ENCODE measurements around the gene ZBED2.
"Not testable (repeated sequence)": the region's sequence is repeated elsewhere in the genome, so short reads cannot be mapped to it uniquely, and the experiment has no call there.

The ZBED2 gene, protein sequence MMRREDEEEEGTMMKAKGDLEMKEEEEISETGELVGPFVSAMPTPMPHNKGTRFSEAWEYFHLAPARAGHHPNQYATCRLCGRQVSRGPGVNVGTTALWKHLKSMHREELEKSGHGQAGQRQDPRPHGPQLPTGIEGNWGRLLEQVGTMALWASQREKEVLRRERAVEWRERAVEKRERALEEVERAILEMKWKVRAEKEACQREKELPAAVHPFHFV

DNA sequence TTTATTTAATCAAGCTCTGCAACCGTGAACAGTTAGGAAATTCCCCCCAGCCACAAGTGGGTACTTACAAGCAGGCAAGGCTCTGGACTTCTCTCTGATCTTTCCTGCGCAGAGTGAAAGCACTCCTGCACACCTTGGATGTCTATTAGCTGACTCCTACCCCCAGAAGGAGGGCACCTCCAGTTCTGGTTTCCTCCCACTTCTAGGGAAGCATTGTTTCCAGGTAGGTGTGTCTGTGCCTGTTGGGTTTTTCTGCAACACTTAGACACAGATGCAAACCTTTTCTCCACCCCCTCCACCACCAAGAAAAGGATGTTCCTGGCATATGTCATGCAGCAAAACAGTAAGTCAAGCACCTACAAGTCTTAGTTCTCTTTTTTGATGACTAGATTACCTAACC, at the start of gene ZBED2:
ZBED2 (minus strand) TSS at position 115 of the 400 bp plus-strand sequence. CDS start 1,145 bp downstream, outside the sequence.
- DNase-seq, result no peak

DNA sequence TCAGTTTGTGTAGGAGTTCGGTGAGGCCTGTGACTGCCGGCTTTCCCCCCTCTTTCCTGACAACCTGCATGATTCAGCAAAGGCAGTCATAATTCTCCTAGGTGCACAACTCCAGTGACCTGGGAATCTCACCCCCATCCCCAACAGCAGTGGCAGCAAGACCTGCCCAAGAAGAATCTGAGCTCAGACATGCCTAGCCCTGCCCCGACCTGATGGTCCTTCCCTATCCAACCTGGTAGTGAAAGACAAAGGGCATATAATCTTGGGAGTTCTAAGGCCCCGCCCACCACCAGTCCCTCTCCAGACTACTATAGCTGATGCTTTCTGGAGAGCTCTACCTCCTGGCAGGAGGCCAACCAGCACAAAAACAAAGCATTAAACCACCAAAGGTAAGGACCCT, 44.2 kb upstream of the ZBED2 start:
- no peak for DNase-seq

DNA sequence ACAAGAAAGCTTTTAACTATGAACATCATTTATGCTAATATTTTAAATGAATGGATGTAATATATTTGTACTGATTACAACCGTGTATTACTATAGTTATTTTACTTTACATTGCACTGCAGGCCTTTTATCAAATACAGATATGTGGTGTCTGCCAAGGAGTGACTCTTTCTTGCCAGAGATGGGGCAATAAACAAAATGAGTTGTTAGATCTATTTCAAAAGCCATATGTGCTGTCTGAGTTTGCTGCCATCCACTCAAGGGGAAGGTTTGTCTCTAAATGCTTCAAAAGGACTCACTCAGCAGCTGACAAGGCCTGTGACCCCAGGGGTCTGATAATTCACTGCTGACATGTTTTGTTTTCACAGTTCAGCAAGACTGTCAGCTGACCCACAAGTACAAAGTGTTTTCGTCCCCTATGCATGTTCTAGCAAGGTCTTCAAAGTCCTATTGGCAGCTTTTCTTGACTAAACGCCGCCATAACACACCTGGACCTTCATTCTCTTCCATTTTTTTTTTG, 41.3 kb upstream of the ZBED2 start:
- DNase-seq, result no peak

DNA sequence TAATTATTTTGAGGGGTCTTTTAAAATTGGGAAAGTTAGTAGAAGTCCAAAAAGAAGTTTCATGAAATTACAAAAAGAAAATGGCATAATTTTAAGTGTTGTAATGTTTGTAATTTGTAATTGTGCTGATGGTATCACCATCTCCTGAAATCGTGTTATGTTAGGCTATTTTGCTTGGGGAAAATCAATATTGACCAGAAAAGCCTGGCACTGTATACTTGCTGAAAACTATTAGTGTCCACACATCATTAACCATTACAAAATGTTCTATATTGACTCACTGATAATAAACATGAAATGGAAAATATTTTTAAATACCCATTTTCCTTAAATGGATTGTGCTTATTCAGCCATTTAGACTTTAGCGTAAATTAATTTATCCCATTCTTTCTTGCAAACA, 40.3 kb upstream of the ZBED2 start:
- no peak for DNase-seq

DNA sequence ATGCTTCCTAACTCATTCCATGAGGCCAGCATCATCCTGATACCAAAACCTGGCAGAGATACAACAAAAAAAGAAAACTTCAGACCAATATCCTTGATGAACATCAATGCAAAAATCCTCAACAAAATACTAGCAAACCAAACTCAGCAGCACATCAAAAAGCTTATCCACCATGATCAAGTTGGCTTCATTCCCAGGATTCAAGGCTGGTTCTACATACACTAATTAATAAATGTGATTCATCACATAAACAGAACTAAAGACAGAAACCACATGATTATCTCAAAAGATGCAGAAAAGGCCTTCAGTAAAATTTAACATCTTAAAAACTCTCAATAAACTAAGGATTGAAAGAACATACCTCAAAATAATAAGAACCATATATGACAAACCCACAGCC, 35.5 kb upstream of the ZBED2 start:
- DNase-seq, result not testable (repeated sequence)

DNA sequence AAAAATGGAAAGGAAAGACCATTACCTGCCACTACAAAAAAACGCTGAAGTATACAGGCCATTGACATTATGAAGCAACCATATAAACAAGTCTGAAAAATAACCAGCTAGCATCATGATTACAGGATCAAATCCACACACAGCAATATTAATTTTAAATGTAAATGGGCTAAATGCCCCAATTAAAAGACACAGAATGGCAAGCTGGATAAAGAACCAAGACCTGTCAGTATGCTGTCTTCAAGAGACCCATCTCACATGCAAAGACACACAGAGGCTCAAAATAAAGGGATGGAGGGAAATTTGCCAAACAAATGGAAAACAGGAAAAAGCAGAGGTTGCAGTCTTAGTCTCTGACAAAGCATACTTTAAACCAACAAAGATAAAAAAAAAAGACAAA, 33.9 kb upstream of the ZBED2 start:
- not testable (repeated sequence) for DNase-seq

DNA sequence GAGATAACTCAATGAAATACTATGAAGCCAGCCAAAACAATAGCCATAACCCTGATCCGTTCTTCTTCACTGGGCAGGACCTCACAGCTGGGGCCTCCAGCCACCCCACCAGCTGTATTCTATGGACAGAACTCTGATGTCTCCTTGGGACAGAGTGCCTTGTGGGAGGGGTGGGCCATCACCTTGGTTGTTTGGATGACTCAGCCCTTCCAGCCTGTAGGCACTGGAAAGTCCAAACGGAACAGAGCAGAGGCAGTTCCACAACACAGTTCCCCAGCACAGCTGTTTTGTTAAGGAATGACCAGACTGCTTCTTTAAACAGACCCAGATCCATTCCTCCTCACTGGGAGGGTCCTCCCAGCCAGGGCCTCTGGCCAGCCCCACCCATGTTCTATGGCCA, 31.9 kb upstream of the ZBED2 start:
- no peak for DNase-seq

DNA sequence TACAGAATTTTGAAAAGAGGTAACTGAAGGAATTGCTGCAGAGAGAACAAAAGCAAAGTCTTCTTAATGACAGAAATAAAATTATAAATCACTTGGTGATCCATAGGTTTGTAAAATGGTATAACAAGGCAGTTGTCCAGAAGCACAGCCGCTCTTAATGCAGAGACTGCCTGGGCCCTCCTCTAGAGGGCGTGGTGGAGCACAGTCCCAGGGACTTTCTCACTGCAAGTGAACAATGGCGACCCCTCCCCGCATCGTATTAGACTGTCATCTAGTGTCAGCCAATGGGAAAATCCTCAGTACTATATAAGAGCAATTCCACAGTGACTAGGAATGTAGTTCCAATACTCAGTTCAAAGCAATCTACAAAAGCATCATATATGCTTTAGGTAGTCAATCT, 26.4 kb upstream of the ZBED2 start:
- DNase-seq, result no peak

DNA sequence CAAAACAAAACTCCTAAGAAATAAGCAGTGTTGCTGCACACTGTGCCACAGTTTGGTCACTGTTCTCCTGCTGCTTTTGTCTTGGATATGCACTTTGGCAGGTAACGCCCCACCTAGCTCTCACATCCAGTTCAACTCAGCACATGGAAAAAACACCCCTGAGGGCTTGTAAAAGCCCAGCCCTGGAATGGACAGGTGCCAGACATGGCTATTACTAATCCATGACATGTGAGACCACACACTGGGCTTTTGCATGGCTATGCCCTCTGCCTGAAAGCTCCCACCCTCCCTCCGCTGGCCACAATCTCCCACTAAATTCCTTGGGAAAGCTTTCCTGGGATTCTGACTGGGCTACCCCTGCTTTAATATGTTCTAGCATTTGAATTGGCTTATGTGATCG, 24.7 kb upstream of the ZBED2 start:
- no peak for DNase-seq

DNA sequence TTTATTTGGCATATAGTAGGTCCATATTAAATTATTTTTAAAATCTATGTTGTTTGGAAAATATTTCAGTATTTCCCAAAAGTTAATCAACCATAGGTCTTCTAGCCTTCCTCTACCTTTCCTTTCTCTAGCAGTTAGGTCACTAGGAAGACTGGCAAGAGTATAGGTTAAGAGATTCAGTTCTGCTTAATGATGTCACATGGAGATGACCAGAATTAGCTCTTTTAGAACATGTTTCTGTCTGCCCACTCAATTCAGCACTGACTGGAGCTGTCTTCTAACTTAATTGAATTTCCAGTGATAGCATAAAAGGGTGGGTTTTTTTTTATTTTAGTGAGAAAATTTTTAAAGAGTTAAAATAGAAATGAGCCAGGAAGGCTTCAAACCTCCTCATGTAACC, 23.8 kb upstream of the ZBED2 start:
- no peak for DNase-seq

DNA sequence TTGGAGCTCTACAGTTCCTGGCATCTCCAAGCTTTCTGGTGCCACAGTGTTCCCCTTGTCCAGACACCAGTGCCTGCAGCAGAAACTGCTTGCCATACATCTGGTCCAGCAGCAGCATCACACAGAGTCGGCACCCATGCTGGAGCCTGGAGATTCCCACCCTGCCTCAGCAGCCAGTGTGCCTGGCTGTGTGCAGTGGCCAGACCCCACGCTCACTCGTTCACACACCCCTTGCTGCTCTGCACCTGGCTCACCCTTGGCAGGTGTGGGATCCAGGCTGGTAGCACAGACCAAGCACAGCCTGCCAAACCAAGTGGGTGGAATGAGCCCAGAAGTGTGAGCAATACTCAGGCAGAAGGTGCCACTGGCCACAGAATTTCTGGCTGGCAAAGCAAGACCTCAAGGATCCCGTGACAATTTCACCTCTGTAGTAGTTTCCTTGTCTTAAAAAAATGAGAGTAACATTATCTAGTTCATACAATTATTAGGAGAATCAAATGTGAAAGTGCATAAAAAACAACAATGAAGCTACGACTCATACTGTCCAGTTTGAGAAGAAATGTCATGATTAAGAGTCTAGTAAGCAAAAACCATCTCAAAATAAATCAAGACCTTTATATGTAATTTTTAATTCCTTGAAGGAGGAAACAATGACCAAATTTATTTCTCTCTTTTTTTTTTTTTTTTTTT, 22.9 kb upstream of the ZBED2 start:
- no peak for DNase-seq

DNA sequence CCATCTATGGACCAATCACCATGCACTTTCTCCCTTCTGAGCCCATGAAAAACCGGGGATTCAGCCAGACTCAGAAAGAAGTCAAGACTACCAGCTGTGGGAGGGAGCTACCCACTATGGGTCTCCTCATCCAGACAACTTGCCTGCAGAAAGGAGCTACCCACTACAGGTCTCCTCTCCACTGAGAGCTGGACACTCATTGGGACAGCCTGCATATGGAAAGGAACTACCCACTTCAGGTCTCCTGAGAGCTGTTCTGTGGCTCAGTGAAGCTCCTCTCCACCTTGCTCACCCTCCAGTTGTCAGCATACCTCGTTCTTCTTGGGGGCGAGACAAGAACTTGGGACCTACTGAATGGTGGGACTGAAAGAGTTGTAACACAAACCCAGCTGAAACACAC, 22.3 kb upstream of the ZBED2 start:
- no peak for DNase-seq

DNA sequence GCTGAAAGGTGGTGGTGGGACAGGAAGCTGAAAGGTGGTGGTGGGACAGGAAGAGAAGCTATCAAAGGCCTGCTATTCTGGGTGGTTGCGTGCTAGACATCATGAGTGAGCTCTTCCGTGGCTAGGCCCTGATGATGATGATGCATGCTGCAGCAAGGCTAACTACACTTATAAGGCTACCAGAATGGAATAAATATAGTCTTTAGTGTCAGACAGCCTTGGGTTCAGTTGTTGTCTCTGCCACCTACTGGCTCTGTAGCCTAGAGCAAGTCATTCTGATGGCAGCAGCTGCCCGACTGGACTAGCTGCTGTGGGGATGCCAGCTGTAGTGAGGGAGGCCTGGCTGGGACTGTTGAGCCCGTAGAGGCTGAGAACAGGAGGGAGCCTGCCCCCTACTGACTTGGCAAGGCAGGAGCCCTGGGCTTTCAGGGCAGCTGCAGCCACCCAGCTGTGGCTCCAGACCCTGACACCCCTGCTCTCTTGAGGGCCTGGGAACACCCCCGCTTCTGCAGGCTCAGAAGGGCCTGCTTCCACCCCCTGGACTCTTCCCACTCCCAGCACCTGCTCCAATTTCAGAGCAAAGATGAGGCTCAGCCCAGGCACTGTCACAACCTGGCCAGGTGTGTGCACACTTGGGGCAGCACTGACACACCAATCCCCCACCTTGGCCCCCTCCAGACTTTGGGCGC, 21.4 kb upstream of the ZBED2 start:
- no peak for DNase-seq

DNA sequence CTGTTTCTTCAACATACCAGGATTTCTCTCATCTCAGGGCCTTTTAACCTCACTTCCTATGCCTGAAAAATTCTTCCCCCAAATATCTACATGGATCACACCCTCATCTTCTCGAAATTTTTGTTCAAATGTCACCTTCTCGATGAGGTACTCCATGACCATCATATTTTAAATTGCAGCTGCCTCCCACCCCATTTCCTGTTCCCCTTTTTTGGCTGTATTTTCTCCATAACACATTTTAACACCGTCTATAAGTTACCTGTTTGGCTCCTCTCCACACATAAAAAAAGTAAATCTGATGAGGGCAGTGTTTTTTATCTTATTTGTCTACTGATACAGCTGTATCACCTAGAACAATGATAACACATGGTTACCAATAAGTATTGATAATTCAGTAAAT, 20.7 kb upstream of the ZBED2 start:
- no peak for DNase-seq

DNA sequence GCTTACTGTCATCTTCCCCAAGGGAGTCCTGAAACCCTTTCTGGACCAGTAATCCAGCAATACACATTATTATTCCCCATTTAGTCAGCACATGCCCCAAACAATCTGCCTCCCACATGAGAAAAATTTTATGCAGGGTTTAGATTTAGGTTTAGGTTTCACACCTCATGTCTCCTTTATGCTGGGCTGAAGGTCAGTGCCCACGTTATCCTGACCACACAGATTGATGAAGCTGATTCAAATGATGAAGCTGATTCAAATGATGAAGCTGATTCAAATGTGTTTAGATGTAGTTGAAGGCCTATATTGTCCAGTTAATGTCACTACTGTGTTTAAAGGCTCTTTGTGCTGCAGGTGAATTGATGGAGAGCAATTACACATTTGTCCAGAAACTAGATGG, 18.1 kb upstream of the ZBED2 start:
- DNase-seq, result no peak

DNA sequence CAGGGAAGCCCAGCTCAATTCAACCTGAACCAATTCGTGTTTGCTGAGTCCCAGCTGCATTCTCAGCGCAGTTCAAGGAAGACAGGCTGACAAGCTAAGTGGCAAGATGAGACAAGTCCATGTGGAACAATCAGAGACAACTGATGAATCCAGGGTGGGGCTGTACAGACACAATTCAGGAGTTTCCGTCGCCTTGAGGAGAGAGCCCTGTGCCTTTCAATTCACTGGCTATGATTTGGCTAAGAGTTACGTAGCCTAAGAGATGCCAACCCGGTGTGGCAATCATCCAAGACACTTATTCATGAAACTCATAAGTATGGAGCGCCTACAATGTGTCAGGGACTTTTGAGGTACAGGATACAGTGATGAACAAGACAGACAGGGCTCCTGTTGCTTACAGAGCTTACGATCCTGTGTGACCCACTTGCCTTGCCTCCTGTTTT, 15.5 kb upstream of the ZBED2 start:
- DNase-seq, result no peak

DNA sequence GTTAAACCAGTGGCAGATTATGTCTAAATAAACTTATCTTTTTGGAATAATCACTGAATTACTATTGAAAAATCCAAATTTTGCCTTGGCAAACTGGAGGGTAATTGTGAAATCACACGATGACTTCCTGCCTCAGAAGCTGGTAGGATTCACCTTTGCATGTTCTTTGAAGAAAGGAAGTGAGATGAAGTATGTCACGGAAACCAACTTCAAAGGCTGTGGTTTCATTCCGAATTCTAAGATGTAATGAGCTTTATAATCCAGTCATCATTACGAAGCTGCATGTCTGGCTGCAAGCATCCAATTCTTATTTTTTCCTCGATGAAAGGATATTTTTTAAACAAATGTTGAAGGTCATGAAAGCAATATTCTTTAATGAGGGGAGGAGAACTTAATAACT, 15.0 kb upstream of the ZBED2 start:
- DNase-seq, result no peak

DNA sequence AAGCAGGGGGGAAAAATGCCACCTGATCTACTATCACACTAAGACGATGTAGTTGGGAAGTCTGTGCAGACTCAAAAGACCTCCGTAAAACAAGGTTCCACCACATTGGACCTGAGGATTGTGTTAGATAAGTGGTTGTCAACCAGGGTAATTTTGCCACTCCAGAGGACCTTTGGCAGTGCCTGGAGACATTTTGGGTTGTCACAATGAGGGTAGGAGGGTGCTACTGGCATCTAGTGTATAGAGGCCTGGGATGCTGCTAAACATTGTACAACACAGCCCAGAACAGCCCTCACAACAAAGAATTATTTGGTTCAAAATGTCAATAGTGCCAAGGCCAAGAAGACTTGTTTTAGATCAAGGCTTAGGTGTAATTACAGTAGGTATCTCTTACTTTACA, 14.6 kb upstream of the ZBED2 start:
- no peak for DNase-seq

DNA sequence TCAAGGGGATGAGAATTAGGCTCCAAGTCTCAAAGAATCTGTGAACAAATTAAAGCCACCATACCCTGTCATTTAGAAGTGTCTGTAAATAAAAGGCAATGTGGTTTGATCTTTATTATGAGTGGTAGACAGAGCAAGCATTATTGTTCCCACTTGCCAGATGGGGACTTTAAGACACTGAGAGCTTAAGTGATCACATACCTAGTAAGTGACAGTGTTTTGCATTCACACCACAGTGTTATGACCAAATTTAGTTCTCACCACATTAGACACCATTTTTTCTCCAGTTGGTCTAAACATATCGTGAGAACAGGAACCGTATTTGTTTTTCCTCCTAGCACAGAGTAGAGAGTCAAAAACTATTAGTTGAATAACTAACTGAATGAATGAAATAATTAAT, 13.2 kb upstream of the ZBED2 start:
- no peak for DNase-seq

DNA sequence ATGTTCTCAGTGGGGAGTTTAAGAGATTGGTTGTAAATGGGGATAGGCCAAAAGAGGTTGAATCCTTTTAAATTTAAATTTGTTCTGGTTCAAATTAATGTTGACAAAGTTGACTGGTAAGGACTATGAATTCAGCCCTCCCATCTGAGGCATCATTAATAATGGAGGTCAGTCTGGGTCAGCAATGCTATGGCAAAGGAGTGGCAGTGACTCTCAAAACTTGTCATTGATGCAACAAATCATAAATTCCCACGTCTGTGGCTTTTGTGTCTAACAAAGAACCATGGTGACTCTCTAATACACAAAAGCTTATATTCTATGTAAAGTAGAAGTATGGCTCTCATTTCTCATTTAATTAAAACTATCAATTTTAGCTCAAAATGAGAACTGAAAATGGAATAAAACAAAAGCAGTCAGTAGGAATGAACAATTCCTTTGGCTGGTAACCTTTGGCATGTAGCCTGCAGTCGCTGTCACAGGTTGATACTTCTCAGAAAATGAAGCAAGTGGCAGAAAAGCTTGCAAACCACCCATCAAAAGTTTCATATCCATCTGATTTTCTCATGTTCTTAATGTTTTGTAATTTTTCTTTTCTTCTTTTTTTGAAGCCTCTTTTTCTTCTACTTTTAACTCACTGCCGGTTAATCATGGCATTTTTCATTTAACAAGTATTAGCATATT, 12.2 kb upstream of the ZBED2 start:
- no peak for DNase-seq

DNA sequence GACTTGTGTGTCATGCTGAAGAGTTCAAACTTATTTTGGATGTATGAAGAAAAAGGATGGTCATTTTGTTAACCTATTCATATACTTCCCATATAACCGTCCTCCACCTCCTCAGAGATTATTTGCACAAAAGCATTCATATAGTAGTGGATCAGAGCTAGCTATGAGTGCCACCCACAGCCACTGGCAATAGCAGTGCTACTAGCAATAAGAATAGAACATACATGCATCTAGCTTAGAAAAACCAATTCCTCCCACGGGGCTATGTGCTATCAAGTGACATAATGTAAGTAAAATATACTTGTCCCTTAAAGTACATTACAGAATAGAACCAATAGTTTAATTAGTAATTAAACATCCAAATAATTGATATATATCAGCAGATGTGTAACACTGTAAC, 10.3 kb upstream of the ZBED2 start:
- DNase-seq, result no peak

DNA sequence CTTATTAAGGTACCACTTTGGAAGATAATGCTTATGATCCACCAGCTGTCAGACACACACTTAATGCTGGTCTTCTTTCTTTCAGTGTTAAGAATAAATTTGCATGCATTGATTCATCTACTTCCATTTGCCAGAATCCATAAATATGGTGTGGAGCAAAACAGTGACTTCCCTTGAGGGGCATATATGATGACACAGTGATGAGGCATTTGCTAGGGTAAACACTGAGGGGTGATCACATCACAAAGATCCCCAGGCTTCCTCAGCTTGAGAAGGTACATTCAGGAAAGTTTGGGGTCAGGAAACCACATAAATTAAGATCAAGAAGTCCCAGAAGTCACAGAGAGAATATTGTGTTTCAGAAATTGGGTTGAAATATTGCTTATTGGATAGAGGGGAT, 9.9 kb upstream of the ZBED2 start:
- no peak for DNase-seq

DNA sequence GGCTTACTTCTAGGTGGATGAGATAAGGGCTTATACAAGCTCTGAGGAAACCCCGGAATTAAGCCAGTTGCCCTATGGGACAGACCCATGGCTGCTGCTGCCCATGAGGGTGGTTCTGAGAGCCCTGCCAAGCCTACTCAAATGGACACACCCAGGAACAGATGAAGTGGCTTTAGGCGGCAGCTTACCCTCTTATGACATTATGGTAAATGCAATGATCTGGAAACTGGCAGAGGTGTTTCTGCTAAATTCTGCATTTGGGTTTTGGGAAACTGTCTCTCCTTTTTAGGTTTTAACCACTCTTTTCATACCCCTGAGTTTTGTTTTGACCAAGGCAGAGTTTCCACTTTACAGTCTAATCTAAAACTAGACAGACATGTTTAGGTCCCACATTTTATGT, 9.0 kb upstream of the ZBED2 start:
- DNase-seq, result no peak

DNA sequence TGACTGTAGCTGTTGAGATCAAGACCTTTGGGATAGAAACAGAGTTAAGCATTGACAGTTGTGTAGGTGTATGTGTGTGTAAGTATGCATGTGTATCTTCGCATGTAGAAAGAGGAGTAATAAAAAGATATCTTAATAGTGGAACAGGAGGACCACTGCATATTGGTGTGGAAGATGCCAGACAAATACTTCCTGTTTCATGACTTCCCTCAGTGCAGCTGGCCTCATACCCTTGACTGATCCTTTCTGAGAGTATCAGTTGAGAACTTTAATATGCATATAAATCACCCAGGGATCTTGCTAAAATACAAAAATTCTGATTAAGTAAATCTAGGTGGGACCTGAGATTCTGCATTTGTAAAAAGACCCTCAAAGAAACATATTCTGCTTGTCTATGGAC, 8.5 kb upstream of the ZBED2 start:
- DNase-seq, result no peak

Measured in midbrain (tissue), 1 donor.